ENCODE measurements around the gene YTHDF2.
A peak's percentile ranks its signal among the peaks of the same experiment; 100 is the strongest.

YTHDF2 gene

GRCh38 chr1:28796352-28797211 lies 59.8 kb downstream of the YTHDF2 start:
- 72% methylated on average over 18 of the region's 18 CpGs for WGBS
- Histone ChIP-seq H3K4me2 (ENCODE audit: low read length, poor library complexity, severe bottlenecking) (no peak overlapping the region), H2BK15ac (ENCODE audit: low read depth, poor library complexity, severe bottlenecking) (no peak overlapping the region), H2BK120ac (ENCODE audit: low read depth, low read length) (no peak overlapping the region), H3K36me3 (ENCODE audit: control insufficient read depth in 1 of 2, insufficient read depth in 2 of 2, low read depth in 1 of 2, low read length in 2 of 2) (no peaks in the 10 kb centered on the region), H2AFZ (ENCODE audit: low read depth, low read length) (no peak overlapping the region), H3K23ac (ENCODE audit: low read length in 2 of 2) (no peak overlapping the region), H3K4ac (ENCODE audit: low read depth in 1 of 2, low read length in 2 of 2) (no peak overlapping the region), H2BK12ac (ENCODE audit: low read length in 2 of 2) (no peak overlapping the region), H3K14ac (ENCODE audit: low read length in 2 of 2) (no peak overlapping the region), H3K27me3 (ENCODE audit: control insufficient read depth in 1 of 2, insufficient read depth in 1 of 2, low read length in 2 of 2) (peaks cover 29 to 50% of the 10 kb centered on the region in 2 experiments), H3K4me1 (ENCODE audit: control insufficient read depth, insufficient read depth, low read depth, low read length) (no peaks in the 10 kb centered on the region), H4K91ac (ENCODE audit: low read length) (no peak overlapping the region), H3K79me1 (replicated peaks; ENCODE audit: low read length, poor library complexity, severe bottlenecking) (no peaks in the 10 kb centered on the region), H2BK5ac (ENCODE audit: low read depth, low read length, poor library complexity, severe bottlenecking) (no peak overlapping the region), H2AK5ac (ENCODE audit: low read length, severe bottlenecking) (no peak overlapping the region), H4K8ac (ENCODE audit: low read length) (no peak overlapping the region), H3K27ac (ENCODE audit: low read length, poor library complexity, severe bottlenecking) (no peak overlapping the region), H3K4me3 (ENCODE audit: insufficient read depth in 1 of 2, low read depth in 1 of 2, low read length in 2 of 2) (no peak overlapping the region), H3K18ac (ENCODE audit: low read depth in 1 of 2, low read length in 2 of 2) (no peak overlapping the region), H3K9me3 (ENCODE audit: control insufficient read depth, low read length) (no peaks in the 10 kb centered on the region), H3K9ac (ENCODE audit: low read length) (no peak overlapping the region)
- DNase-seq, result no peak

DNA sequence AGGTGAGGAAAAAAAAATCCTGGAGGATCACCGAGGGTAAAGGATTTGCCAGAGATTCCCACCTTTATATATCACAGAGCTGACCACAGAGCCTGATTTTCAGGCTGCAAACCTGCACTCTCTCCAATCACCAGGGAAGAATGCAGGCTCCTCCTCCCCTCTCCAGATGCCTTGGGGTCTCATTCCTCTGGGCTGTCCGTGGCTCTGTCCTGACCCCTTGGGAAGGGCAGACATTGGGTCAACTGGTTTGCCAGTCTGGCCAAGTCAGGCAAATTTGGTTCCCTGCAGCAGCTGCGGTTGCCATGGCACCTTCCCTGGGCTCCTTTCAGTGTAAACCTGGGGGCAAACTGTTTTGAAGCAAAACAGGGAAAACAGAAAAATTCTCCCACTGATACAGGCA lies 63.6 kb downstream of the YTHDF2 start:
- no peak overlapping the region for H2AFZ ChIP-seq (ENCODE audit: low read depth, low read length)
- DNase-seq, result no peak
- no peaks in the 10 kb centered on the region for H3K36me3 ChIP-seq (ENCODE audit: control insufficient read depth in 1 of 2, insufficient read depth in 2 of 2, low read depth in 1 of 2, low read length in 2 of 2)
- H2BK120ac ChIP-seq (ENCODE audit: low read depth, low read length), result no peak overlapping the region
- no peak overlapping the region for H3K23ac ChIP-seq (ENCODE audit: low read length in 2 of 2)
- H3K14ac ChIP-seq (ENCODE audit: low read length in 2 of 2), result no peak overlapping the region
- no peak overlapping the region for H4K91ac ChIP-seq (ENCODE audit: low read length)
- H3K18ac ChIP-seq (ENCODE audit: low read depth in 1 of 2, low read length in 2 of 2), result no peak overlapping the region
- peaks cover 29 to 60% of the 10 kb centered on the region in 2 experiments for H3K27me3 ChIP-seq (ENCODE audit: control insufficient read depth in 1 of 2, insufficient read depth in 1 of 2, low read length in 2 of 2)
- H2BK15ac ChIP-seq (ENCODE audit: low read depth, poor library complexity, severe bottlenecking), result no peak overlapping the region
- no peaks in the 10 kb centered on the region for H3K4me1 ChIP-seq (ENCODE audit: control insufficient read depth, insufficient read depth, low read depth, low read length)
- H2AK5ac ChIP-seq (ENCODE audit: low read length, severe bottlenecking), result no peak overlapping the region
- peak overlapping the region; percentile 6 for H4K8ac ChIP-seq (ENCODE audit: low read length)
- H3K9ac ChIP-seq (ENCODE audit: low read length), result no peak overlapping the region
- H3K79me1 ChIP-seq (replicated peaks; ENCODE audit: low read length, poor library complexity, severe bottlenecking), result no peaks in the 10 kb centered on the region
- 44% methylated on average over 3 of the region's 3 CpGs for WGBS
- H3K4me2 ChIP-seq (ENCODE audit: low read length, poor library complexity, severe bottlenecking), result no peak overlapping the region
- no peak overlapping the region for H3K4ac ChIP-seq (ENCODE audit: low read depth in 1 of 2, low read length in 2 of 2)
- H3K4me3 ChIP-seq (ENCODE audit: insufficient read depth in 1 of 2, low read depth in 1 of 2, low read length in 2 of 2), result no peak overlapping the region
- no peaks in the 10 kb centered on the region for H3K9me3 ChIP-seq (ENCODE audit: control insufficient read depth, low read length)
- H3K27ac ChIP-seq (ENCODE audit: low read length, poor library complexity, severe bottlenecking), result no peak overlapping the region
- H2BK5ac ChIP-seq (ENCODE audit: low read depth, low read length, poor library complexity, severe bottlenecking), result no peak overlapping the region
- no peak overlapping the region for H2BK12ac ChIP-seq (ENCODE audit: low read length in 2 of 2)

GRCh38 chr1:28801461-28801860 lies 64.7 kb downstream of the YTHDF2 start:
- Histone ChIP-seq H4K91ac (ENCODE audit: low read length) (no peak overlapping the region), H3K27ac (ENCODE audit: low read length, poor library complexity, severe bottlenecking) (no peak overlapping the region)

DNA sequence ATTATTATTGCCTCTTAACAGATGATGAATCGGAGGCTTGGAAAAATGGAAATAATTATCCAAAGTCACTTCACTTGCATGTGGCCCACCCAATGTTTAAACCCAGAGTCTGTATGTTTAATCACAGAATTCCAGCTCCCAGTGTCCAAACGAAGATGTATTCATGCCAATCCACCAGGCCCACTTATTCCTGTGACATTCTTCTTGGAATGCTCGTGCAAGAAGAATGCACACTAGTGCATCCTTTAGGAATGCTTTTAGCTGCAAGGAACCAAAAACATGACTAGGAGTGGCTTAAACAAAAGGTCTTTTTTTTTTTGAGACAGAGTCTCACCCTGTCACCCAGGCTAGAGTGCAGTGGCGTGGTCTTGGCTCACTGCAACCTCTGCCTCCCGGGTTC lies 66.3 kb downstream of the YTHDF2 start:
- no peaks in the 10 kb centered on the region for H3K79me1 ChIP-seq (replicated peaks; ENCODE audit: low read length, poor library complexity, severe bottlenecking)
- H3K36me3 ChIP-seq (ENCODE audit: control insufficient read depth in 1 of 2, insufficient read depth in 2 of 2, low read depth in 1 of 2, low read length in 2 of 2), result no peaks in the 10 kb centered on the region
- no peak overlapping the region for H4K91ac ChIP-seq (ENCODE audit: low read length)
- H2BK12ac ChIP-seq (ENCODE audit: low read length in 2 of 2), result no peak overlapping the region
- no peak overlapping the region for H3K18ac ChIP-seq (ENCODE audit: low read depth in 1 of 2, low read length in 2 of 2)
- no peak overlapping the region for H4K8ac ChIP-seq (ENCODE audit: low read length)
- H2AK5ac ChIP-seq (ENCODE audit: low read length, severe bottlenecking), result no peak overlapping the region
- H3K9me3 ChIP-seq (ENCODE audit: control insufficient read depth, low read length), result no peaks in the 10 kb centered on the region
- no peak overlapping the region for H3K9ac ChIP-seq (ENCODE audit: low read length)
- 59% methylated on average over 5 of the region's 5 CpGs for WGBS
- no peak overlapping the region for H2BK120ac ChIP-seq (ENCODE audit: low read depth, low read length)
- H2BK5ac ChIP-seq (ENCODE audit: low read depth, low read length, poor library complexity, severe bottlenecking), result no peak overlapping the region
- no peak overlapping the region for H3K4ac ChIP-seq (ENCODE audit: low read depth in 1 of 2, low read length in 2 of 2)
- H3K23ac ChIP-seq (ENCODE audit: low read length in 2 of 2), result no peak overlapping the region
- no peak overlapping the region for H3K4me2 ChIP-seq (ENCODE audit: low read length, poor library complexity, severe bottlenecking)
- H3K4me1 ChIP-seq (ENCODE audit: control insufficient read depth, insufficient read depth, low read depth, low read length), result no peaks in the 10 kb centered on the region
- H2AFZ ChIP-seq (ENCODE audit: low read depth, low read length), result no peak overlapping the region
- no peak overlapping the region for H2BK15ac ChIP-seq (ENCODE audit: low read depth, poor library complexity, severe bottlenecking)
- H3K27me3 ChIP-seq (ENCODE audit: control insufficient read depth in 1 of 2, insufficient read depth in 1 of 2, low read length in 2 of 2), result peaks cover 14 to 58% of the 10 kb centered on the region in 2 experiments
- H3K27ac ChIP-seq (ENCODE audit: low read length, poor library complexity, severe bottlenecking), result no peak overlapping the region
- DNase-seq, result no peak
- no peak overlapping the region for H3K14ac ChIP-seq (ENCODE audit: low read length in 2 of 2)
- H3K4me3 ChIP-seq (ENCODE audit: insufficient read depth in 1 of 2, low read depth in 1 of 2, low read length in 2 of 2), result no peak overlapping the region

More at GRCh38 chr1:28801461-28801860, 64.7 kb downstream of the YTHDF2 start:
- Histone ChIP-seq H2BK15ac (ENCODE audit: low read depth, poor library complexity, severe bottlenecking) (no peak overlapping the region), H3K4ac (ENCODE audit: low read depth in 1 of 2, low read length in 2 of 2) (no peak overlapping the region), H3K9me3 (ENCODE audit: control insufficient read depth, low read length) (no peaks in the 10 kb centered on the region), H4K8ac (ENCODE audit: low read length) (no peak overlapping the region), H3K4me1 (ENCODE audit: control insufficient read depth, insufficient read depth, low read depth, low read length) (no peaks in the 10 kb centered on the region), H3K23ac (ENCODE audit: low read length in 2 of 2) (no peak overlapping the region), H2BK120ac (ENCODE audit: low read depth, low read length) (no peak overlapping the region), H3K4me3 (ENCODE audit: insufficient read depth in 1 of 2, low read depth in 1 of 2, low read length in 2 of 2) (no peak overlapping the region), H2BK12ac (ENCODE audit: low read length in 2 of 2) (no peak overlapping the region), H3K14ac (ENCODE audit: low read length in 2 of 2) (no peak overlapping the region), H3K36me3 (ENCODE audit: control insufficient read depth in 1 of 2, insufficient read depth in 2 of 2, low read depth in 1 of 2, low read length in 2 of 2) (no peaks in the 10 kb centered on the region), H3K27me3 (ENCODE audit: control insufficient read depth in 1 of 2, insufficient read depth in 1 of 2, low read length in 2 of 2) (peaks cover 25 to 63% of the 10 kb centered on the region in 2 experiments), H2AK5ac (ENCODE audit: low read length, severe bottlenecking) (no peak overlapping the region), H3K9ac (ENCODE audit: low read length) (no peak overlapping the region), H3K79me1 (replicated peaks; ENCODE audit: low read length, poor library complexity, severe bottlenecking) (no peaks in the 10 kb centered on the region), H3K18ac (ENCODE audit: low read depth in 1 of 2, low read length in 2 of 2) (no peak overlapping the region), H2BK5ac (ENCODE audit: low read depth, low read length, poor library complexity, severe bottlenecking) (no peak overlapping the region), H3K4me2 (ENCODE audit: low read length, poor library complexity, severe bottlenecking) (no peak overlapping the region), H2AFZ (ENCODE audit: low read depth, low read length) (no peak overlapping the region)
- no peak for DNase-seq
- 90% methylated on average over 6 of the region's 6 CpGs for WGBS
